Activated naive CD8-positive, alpha-beta T cell treated with anti-CD3 and anti-CD28 coated beads for 36 hours (primary cell): ENCODE data around the gene CDHR1. TPM values are rescaled to one million over a fixed set of nuclear protein-coding genes. Genes with fewer than 3 reads are reported as not detected.

Experiments
- total RNA-seq, 2 experiments: library from RNA; stranded (reverse); gene quantifications; one replicate each; pipeline ENCODE4 v1.2.3, GENCODE V29; 2021

CDHR1 gene
- total RNA-seq, 2 experiments from 2014 or later, result 0.91 to 1.6 TPM

Other genes starting within 250 kb of the CDHR1 start
- gene GHITM, start 55.0 kb upstream of the CDHR1 start, total RNA-seq, result 100 to 1,000 TPM; 218 to 227 TPM
- not detected for gene GPR15LG, start 20.7 kb upstream of the CDHR1 start, total RNA-seq
- gene LRIT2, start 31.0 kb downstream of the CDHR1 start, total RNA-seq, result not detected
- not detected for gene LRIT1, start 47.0 kb downstream of the CDHR1 start, total RNA-seq
- not detected for gene RGR, start 50.5 kb downstream of the CDHR1 start, total RNA-seq
- gene CCSER2, start 134.1 kb downstream of the CDHR1 start, total RNA-seq, result 10 to 100 TPM; 42.4 to 43.8 TPM